Suprapubic skin (tissue), 4 donors: ENCODE data around the gene TRIM9.

Source experiments
- CTCF ChIP-seq, 2 donors: fragments of 200-600 bp in 1 of 2; fragments of 450-650 bp in 1 of 2; sonication (generic) in 1 of 2; IDR thresholded peaks; one replicate each; pipeline ENCODE4 v1.5.1; 2016 to 2019; ENCODE audit warnings: antibody characterized with exemption in 2 of 2, mild to moderate bottlenecking in 1 of 2, moderate library complexity in 1 of 2
- EP300 ChIP-seq: sonication (generic); formaldehyde crosslinking; IDR thresholded peaks from one replicate; pipeline ENCODE4 v1.6.1; 2017; ENCODE audit warnings: antibody characterized with exemption
- POLR2A ChIP-seq, 2 donors: fragments of 450-650 bp; IDR thresholded peaks; one replicate each; pipeline ENCODE4 v1.6.1; 2017; ENCODE audit warnings: antibody characterized with exemption in 2 of 2, mild to moderate bottlenecking in 2 of 2, moderate library complexity in 2 of 2
- POLR2AphosphoS5 ChIP-seq, 3 donors: sonication (generic); formaldehyde crosslinking; IDR thresholded peaks; one replicate each; pipeline ENCODE4 v1.6.1; 2017; ENCODE audit warnings: antibody characterized with exemption in 3 of 3

- TF ChIP-seq CTCF (IDR thresholded peaks at IDR 0.05) (no peak), POLR2A (IDR thresholded peaks at IDR 0.05) (no peak), POLR2AphosphoS5 (IDR thresholded peaks at IDR 0.05) (no peak), EP300 (no peak)
Observed at GRCh38 chr14:51092965-51093364, 1.9 kb downstream of the TRIM9 start.
